ENCODE results near the gene TPPP2. TPM values are rescaled to one million over a fixed set of nuclear protein-coding genes. Genes with fewer than 3 reads are reported as not detected.

The TPPP2 gene
- total RNA-seq, 1 experiment from 2014 or later = 0.35 TPM

DNA sequence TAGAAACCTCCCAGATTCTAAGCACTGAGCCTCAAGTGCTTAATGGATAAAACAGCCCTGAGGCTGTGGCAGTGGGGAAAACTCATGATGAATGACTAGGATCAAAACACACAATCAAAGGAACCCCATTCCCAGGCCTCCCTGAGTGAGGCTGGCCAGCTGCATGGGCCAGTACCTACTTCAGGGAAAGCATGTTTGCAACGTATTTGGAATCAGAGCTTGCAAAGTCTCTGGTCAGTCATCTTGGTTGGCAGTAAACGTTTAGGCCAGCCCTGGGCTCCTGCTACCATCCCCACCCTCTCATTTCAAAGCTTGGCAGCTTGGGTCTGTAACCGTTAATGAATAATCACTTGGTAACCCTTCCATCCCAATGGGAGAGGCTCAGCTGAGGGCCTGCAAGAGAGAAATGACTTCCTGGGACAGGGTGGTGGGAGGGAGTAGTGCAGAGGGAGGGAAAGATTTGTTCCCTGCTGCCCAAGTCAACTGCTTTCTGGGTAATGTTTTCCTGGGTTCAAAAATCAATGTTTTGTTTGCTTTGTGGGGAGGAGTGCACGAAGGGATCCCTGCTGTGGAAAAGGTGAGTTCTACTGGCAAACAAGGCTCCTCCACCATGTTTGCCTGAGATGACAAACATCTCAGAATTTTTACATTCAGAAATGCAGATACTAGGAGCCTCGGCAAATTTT is 25.6 kb downstream of the TPPP2 start:
- DNase-seq (ENCODE audit: low spot score) (no peak), ATAC-seq (peak; percentile 62)
- Mint-ChIP-seq H3K9me3 (no peaks in the 10 kb centered on the region), H3K27me3 (ENCODE audit: low read depth) (no peaks in the 10 kb centered on the region; the same call in 1 of the 2 replicates), H3K4me1 (peaks cover 7% of the 10 kb centered on the region), H3K27ac (no peak overlapping the region), H3K4me3 (no peak overlapping the region), H3K36me3 (no peaks in the 10 kb centered on the region)
- TF ChIP-seq ZNF425 (CRISPR knock-in tag; conservative IDR thresholded peaks at IDR 0.05) = no peak
- TF ChIP-seq, protein P1, sequence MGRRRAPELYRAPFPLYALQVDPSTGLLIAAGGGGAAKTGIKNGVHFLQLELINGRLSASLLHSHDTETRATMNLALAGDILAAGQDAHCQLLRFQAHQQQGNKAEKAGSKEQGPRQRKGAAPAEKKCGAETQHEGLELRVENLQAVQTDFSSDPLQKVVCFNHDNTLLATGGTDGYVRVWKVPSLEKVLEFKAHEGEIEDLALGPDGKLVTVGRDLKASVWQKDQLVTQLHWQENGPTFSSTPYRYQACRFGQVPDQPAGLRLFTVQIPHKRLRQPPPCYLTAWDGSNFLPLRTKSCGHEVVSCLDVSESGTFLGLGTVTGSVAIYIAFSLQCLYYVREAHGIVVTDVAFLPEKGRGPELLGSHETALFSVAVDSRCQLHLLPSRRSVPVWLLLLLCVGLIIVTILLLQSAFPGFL (CRISPR knock-in tag; IDR thresholded peaks at IDR 0.05; ENCODE audit: borderline replicate concordance) = no peak
- no peak for TF ChIP-seq ELF4 (CRISPR knock-in tag; IDR thresholded peaks at IDR 0.05; ENCODE audit: low read depth)
- TF ChIP-seq TP53 (CRISPR knock-in tag; IDR thresholded peaks at IDR 0.05) = no peak
- peak; percentile 44; the same call in 1 of the 2 replicates for TF ChIP-seq GABPB1 (CRISPR knock-in tag; IDR thresholded peaks at IDR 0.05)
- CTCF ChIA-PET = interaction anchor here (0.6 to 4.8 kb wide), 6 partner anchors 10 to 89 kb away, joined by 3 to 39 read pairs (median 6); no protein-coding TSS in a partner anchor
- POLR2A ChIA-PET = no interaction called here

GRCh38 chr14:21056520-21057163 is 26.6 kb downstream of the TPPP2 start:
- Mint-ChIP-seq H3K9me3 (no peaks in the 10 kb centered on the region), H3K4me1 (peaks cover 7% of the 10 kb centered on the region), H3K36me3 (no peaks in the 10 kb centered on the region), H3K27ac (no peak overlapping the region), H3K4me3 (no peak overlapping the region), H3K27me3 (ENCODE audit: low read depth) (no peaks in the 10 kb centered on the region; the same call in 1 of the 2 replicates)
- ChIA-PET POLR2A (interaction anchor here (0.6 kb wide), 1 partner anchor 9 kb away, joined by 3 read pairs; no protein-coding TSS in a partner anchor), CTCF (interaction anchor here (0.8 to 4.8 kb wide), 7 partner anchors 12 to 86 kb away, joined by 3 to 39 read pairs (median 7); no protein-coding TSS in a partner anchor)
- no peak for DNase-seq (ENCODE audit: low spot score)
- no peak for ATAC-seq
- TF ChIP-seq HMGXB4 (CRISPR knock-in tag; IDR thresholded peaks at IDR 0.05) (no peak), ZBTB21 (CRISPR knock-in tag; IDR thresholded peaks at IDR 0.05; ENCODE audit: borderline replicate concordance) (no peak), GTF2I (CRISPR knock-in tag; conservative IDR thresholded peaks at IDR 0.05) (no peak), ZNF671 (CRISPR knock-in tag; IDR thresholded peaks at IDR 0.05) (no peak), ZNF512 (CRISPR knock-in tag; IDR thresholded peaks at IDR 0.05; ENCODE audit: borderline replicate concordance) (no peak), FOXP4 (CRISPR knock-in tag; IDR thresholded peaks at IDR 0.05) (no peak), ZNF396 (CRISPR knock-in tag; IDR thresholded peaks at IDR 0.05; ENCODE audit: borderline replicate concordance) (no peak), PRRX2 (CRISPR knock-in tag; IDR thresholded peaks at IDR 0.05) (no peak), USF2 (CRISPR knock-in tag; IDR thresholded peaks at IDR 0.05) (no peak), CBFB (CRISPR knock-in tag; IDR thresholded peaks at IDR 0.05; ENCODE audit: low read depth) (no peak), SOX15 (CRISPR knock-in tag; IDR thresholded peaks at IDR 0.05) (no peak), TEAD4 (CRISPR knock-in tag; IDR thresholded peaks at IDR 0.05) (no peak)
- TF ChIP-seq, protein P2, sequence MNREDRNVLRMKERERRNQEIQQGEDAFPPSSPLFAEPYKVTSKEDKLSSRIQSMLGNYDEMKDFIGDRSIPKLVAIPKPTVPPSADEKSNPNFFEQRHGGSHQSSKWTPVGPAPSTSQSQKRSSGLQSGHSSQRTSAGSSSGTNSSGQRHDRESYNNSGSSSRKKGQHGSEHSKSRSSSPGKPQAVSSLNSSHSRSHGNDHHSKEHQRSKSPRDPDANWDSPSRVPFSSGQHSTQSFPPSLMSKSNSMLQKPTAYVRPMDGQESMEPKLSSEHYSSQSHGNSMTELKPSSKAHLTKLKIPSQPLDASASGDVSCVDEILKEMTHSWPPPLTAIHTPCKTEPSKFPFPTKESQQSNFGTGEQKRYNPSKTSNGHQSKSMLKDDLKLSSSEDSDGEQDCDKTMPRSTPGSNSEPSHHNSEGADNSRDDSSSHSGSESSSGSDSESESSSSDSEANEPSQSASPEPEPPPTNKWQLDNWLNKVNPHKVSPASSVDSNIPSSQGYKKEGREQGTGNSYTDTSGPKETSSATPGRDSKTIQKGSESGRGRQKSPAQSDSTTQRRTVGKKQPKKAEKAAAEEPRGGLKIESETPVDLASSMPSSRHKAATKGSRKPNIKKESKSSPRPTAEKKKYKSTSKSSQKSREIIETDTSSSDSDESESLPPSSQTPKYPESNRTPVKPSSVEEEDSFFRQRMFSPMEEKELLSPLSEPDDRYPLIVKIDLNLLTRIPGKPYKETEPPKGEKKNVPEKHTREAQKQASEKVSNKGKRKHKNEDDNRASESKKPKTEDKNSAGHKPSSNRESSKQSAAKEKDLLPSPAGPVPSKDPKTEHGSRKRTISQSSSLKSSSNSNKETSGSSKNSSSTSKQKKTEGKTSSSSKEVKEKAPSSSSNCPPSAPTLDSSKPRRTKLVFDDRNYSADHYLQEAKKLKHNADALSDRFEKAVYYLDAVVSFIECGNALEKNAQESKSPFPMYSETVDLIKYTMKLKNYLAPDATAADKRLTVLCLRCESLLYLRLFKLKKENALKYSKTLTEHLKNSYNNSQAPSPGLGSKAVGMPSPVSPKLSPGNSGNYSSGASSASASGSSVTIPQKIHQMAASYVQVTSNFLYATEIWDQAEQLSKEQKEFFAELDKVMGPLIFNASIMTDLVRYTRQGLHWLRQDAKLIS (CRISPR knock-in tag; IDR thresholded peaks at IDR 0.05; ENCODE audit: borderline replicate concordance) = no peak
- TF ChIP-seq, protein P3, sequence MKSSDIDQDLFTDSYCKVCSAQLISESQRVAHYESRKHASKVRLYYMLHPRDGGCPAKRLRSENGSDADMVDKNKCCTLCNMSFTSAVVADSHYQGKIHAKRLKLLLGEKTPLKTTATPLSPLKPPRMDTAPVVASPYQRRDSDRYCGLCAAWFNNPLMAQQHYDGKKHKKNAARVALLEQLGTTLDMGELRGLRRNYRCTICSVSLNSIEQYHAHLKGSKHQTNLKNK (CRISPR knock-in tag; IDR thresholded peaks at IDR 0.05) = no peak
